KMS-11 (cell line): ENCODE results near the gene ULK4.

Experiments used
- H2AFZ ChIP-seq: fragments of 200-600 bp; sonication (generic); 2 replicates; pipeline ENCODE4 v1.6.1; 2016; ENCODE audit warnings: antibody characterized with exemption, mixed run types, low read depth
- H3K27ac ChIP-seq: fragments of 200-600 bp; sonication (generic); 2 replicates; pipeline ENCODE4 v1.6.1; 2016; ENCODE audit warnings: mild to moderate bottlenecking, mixed run types
- H3K27me3 ChIP-seq: fragments of 200-600 bp; sonication (generic); 2 replicates; pipeline ENCODE4 v1.6.1; 2017; ENCODE audit warnings: mild to moderate bottlenecking, low read depth, mixed run types, moderate library complexity; ENCODE audit not compliant: insufficient read depth
- H3K36me3 ChIP-seq: fragments of 200-600 bp; sonication (generic); 2 replicates; pipeline ENCODE4 v1.6.1; 2017; ENCODE audit warnings: mild to moderate bottlenecking, mixed run types; ENCODE audit not compliant: insufficient read depth
- H3K4me1 ChIP-seq: fragments of 200-600 bp; sonication (generic); 2 replicates; pipeline ENCODE4 v1.6.1; 2016; ENCODE audit warnings: mild to moderate bottlenecking, low read depth, mixed run types; ENCODE audit not compliant: poor library complexity, severe bottlenecking
- H3K4me2 ChIP-seq: fragments of 200-600 bp; sonication (generic); 2 replicates; pipeline ENCODE4 v1.7.0; 2016; ENCODE audit warnings: mild to moderate bottlenecking, mixed run types
- H3K4me3 ChIP-seq: fragments of 200-600 bp; sonication (generic); IDR thresholded peaks from 2 replicates; pipeline ENCODE4 v1.6.1; 2017; ENCODE audit warnings: low read depth, low read length, mixed read lengths; ENCODE audit not compliant: insufficient read depth
- H3K79me2 ChIP-seq: fragments of 200-600 bp; sonication (generic); 2 replicates; pipeline ENCODE4 v1.6.1; 2016; ENCODE audit warnings: low read depth, mixed run types; ENCODE audit not compliant: insufficient read depth
- H3K9ac ChIP-seq: fragments of 200-600 bp; sonication (generic); 2 replicates; pipeline ENCODE4 v1.6.1; 2016; ENCODE audit warnings: mild to moderate bottlenecking, mixed run types
- H4K20me1 ChIP-seq: fragments of 200-600 bp; sonication (generic); 2 replicates; pipeline ENCODE4 v1.6.1; 2016; ENCODE audit warnings: mild to moderate bottlenecking, mixed run types; ENCODE audit not compliant: insufficient read depth
- CTCF ChIP-seq: fragments of 200-600 bp; sonication (generic); conservative IDR thresholded peaks from 2 replicates; pipeline ENCODE4 v1.6.1; 2017; ENCODE audit warnings: low read depth, mild to moderate bottlenecking, antibody characterized with exemption, low read length, moderate library complexity, mixed read lengths

Gene ULK4

GRCh38 chr3:41997702-41998550 is 36.0 kb upstream of the ULK4 start:
- Histone ChIP-seq H3K4me2 (no peak overlapping the region), H2AFZ (no peak overlapping the region), H4K20me1 (no peaks in the 10 kb centered on the region), H3K9ac (no peak overlapping the region), H3K27ac (no peak overlapping the region), H3K36me3 (no peaks in the 10 kb centered on the region), H3K27me3 (no peaks in the 10 kb centered on the region), H3K4me1 (no peaks in the 10 kb centered on the region), H3K79me2 (no peaks in the 10 kb centered on the region), H3K4me3 (no peak overlapping the region)
- TF ChIP-seq CTCF, result no peak

- Histone ChIP-seq H2AFZ (no peak overlapping the region), H3K27ac (no peak overlapping the region), H3K4me3 (no peak overlapping the region), H3K27me3 (no peaks in the 10 kb centered on the region), H3K36me3 (no peaks in the 10 kb centered on the region), H3K79me2 (no peaks in the 10 kb centered on the region), H4K20me1 (no peaks in the 10 kb centered on the region), H3K4me2 (no peak overlapping the region), H3K9ac (no peak overlapping the region), H3K4me1 (no peaks in the 10 kb centered on the region)
- no peak for TF ChIP-seq CTCF
Observed at GRCh38 chr3:41991437-41991836, 29.5 kb upstream of the ULK4 start.

- TF ChIP-seq CTCF, result no peak
- Histone ChIP-seq H4K20me1 (no peaks in the 10 kb centered on the region), H2AFZ (no peak overlapping the region)
Observed at GRCh38 chr3:41989518-41989917, 27.6 kb upstream of the ULK4 start.

GRCh38 chr3:41987627-41988026 is 25.7 kb upstream of the ULK4 start:
- H3K4me3 ChIP-seq, result no peak overlapping the region
- H3K4me1 ChIP-seq, result no peaks in the 10 kb centered on the region
- H4K20me1 ChIP-seq, result no peaks in the 10 kb centered on the region
- TF ChIP-seq CTCF, result no peak
- no peak overlapping the region for H3K9ac ChIP-seq
- H3K36me3 ChIP-seq, result no peaks in the 10 kb centered on the region
- no peaks in the 10 kb centered on the region for H3K79me2 ChIP-seq
- no peak overlapping the region for H2AFZ ChIP-seq
- H3K4me2 ChIP-seq, result no peak overlapping the region
- H3K27me3 ChIP-seq, result no peaks in the 10 kb centered on the region
- H3K27ac ChIP-seq, result no peak overlapping the region

More at GRCh38 chr3:41989518-41989917, 27.6 kb upstream of the ULK4 start:
- no peak overlapping the region for H3K9ac ChIP-seq
- no peaks in the 10 kb centered on the region for H3K4me1 ChIP-seq
- no peaks in the 10 kb centered on the region for H3K79me2 ChIP-seq
- H3K4me3 ChIP-seq, result no peak overlapping the region
- H3K36me3 ChIP-seq, result no peaks in the 10 kb centered on the region
- no peak overlapping the region for H3K27ac ChIP-seq
- H3K4me2 ChIP-seq, result no peak overlapping the region
- no peaks in the 10 kb centered on the region for H3K27me3 ChIP-seq
